Stimulated activated CD8-positive, alpha-beta memory T cell treated with anti-CD3 and anti-CD28 coated beads, Interleukin-12 subunit alpha, Interleukin-12 subunit beta, amount 100 ng/mL, for 4 hours (primary cell): Measurements from ENCODE around the gene MYD88.

Experiments used
- DNase-seq: peaks from one replicate; pipeline ENCODE4 v3.0.0-alpha.2; 2020; ENCODE audit warnings: low read depth

MYD88 gene

GRCh38 chr3:38165722-38166387 lies 27.4 kb downstream of the MYD88 start:
- DNase-seq, result no peak

GRCh38 chr3:38167591-38167990 lies 29.1 kb downstream of the MYD88 start:
- DNase-seq, result no peak

GRCh38 chr3:38168151-38169026 lies 29.9 kb downstream of the MYD88 start:
- DNase-seq, result no peak

- no peak for DNase-seq
These were observed 30.5 kb downstream of the MYD88 start for GRCh38 chr3:38169027-38169317.

- no peak for DNase-seq
These were observed 32.3 kb downstream of the MYD88 start for GRCh38 chr3:38170722-38171121.

GRCh38 chr3:38171622-38172021 lies 33.2 kb downstream of the MYD88 start:
- no peak for DNase-seq

- no peak for DNase-seq
These were observed 35.5 kb downstream of the MYD88 start for GRCh38 chr3:38173834-38174418.

GRCh38 chr3:38177181-38177580 lies 38.7 kb downstream of the MYD88 start:
- no peak for DNase-seq

GRCh38 chr3:38186781-38187180 lies 48.3 kb downstream of the MYD88 start:
- no peak for DNase-seq

GRCh38 chr3:38190481-38190881 lies 52.0 kb downstream of the MYD88 start:
- DNase-seq, result no peak
